Measurements from ENCODE around the gene EP400.

- TF ChIP-seq GATA2 (IDR thresholded peaks at IDR 0.05; ENCODE audit: low read depth, low read length) (no peak), GATA3 (IDR thresholded peaks at IDR 0.05; ENCODE audit: low read depth, low read length) (no peak)
Measured at GRCh38 chr12:131944601-131945251, 5.0 kb upstream of the EP400 start.

All from SH-SY5Y (cell line).